H9 (cell line): ENCODE data around the gene NOLC1. TPM values are rescaled to one million over a fixed set of nuclear protein-coding genes. Genes with fewer than 3 reads are reported as not detected.

ENCODE experiments used
- DNase-seq: peaks from one replicate; pipeline ENCODE4 v3.0.0-alpha.2; 2017
- H2AFZ ChIP-seq: one replicate; pipeline ENCODE4 v1.6.1; 2013; ENCODE audit warnings: mild to moderate bottlenecking, low read length, control low read depth, moderate library complexity
- H2AK5ac ChIP-seq: 2 replicates; pipeline ENCODE4 v1.6.1; 2013; ENCODE audit warnings: low read length, control low read depth, mixed read lengths; ENCODE audit not compliant: insufficient read length
- H2BK120ac ChIP-seq: one replicate; pipeline ENCODE4 v1.6.1; 2013; ENCODE audit warnings: low read depth, mild to moderate bottlenecking, low read length, control low read depth, inconsistent platforms; ENCODE audit not compliant: poor library complexity, severe bottlenecking
- H2BK12ac ChIP-seq: 2 replicates; pipeline ENCODE4 v1.6.1; 2013; ENCODE audit warnings: low read length, control low read depth, mixed read lengths, low read depth; ENCODE audit not compliant: insufficient read length
- H2BK15ac ChIP-seq: 2 replicates; pipeline ENCODE4 v1.6.1; 2013; ENCODE audit warnings: low read depth, low read length, control low read depth
- H2BK20ac ChIP-seq: one replicate; pipeline ENCODE4 v1.6.1; 2013; ENCODE audit warnings: low read depth, mild to moderate bottlenecking, low read length, control low read depth, inconsistent platforms; ENCODE audit not compliant: poor library complexity, severe bottlenecking
- H2BK5ac ChIP-seq: 2 replicates; pipeline ENCODE4 v1.6.1; 2013; ENCODE audit warnings: low read length, control low read depth, mixed read lengths; ENCODE audit not compliant: insufficient read length
- H3K14ac ChIP-seq: 2 replicates; pipeline ENCODE4 v1.6.1; 2013; ENCODE audit warnings: low read length, control low read depth; ENCODE audit not compliant: insufficient read depth
- H3K18ac ChIP-seq: 2 replicates; pipeline ENCODE4 v1.6.1; 2013; ENCODE audit warnings: low read depth, mild to moderate bottlenecking, mixed read lengths, low read length, control low read depth; ENCODE audit not compliant: insufficient read length
- H3K23ac ChIP-seq: 2 replicates; pipeline ENCODE4 v1.6.1; 2013; ENCODE audit warnings: low read length, control low read depth, mixed read lengths, low read depth; ENCODE audit not compliant: insufficient read length
- H3K23me2 ChIP-seq: 2 replicates; pipeline ENCODE4 v1.6.1; 2013; ENCODE audit warnings: low read depth, mild to moderate bottlenecking, mixed read lengths, low read length, control low read depth; ENCODE audit not compliant: insufficient read length, poor library complexity, severe bottlenecking
- H3K27ac ChIP-seq: 2 replicates; pipeline ENCODE4 v1.5.1; 2013; ENCODE audit warnings: low read length, control low read depth, mixed read lengths, low read depth; ENCODE audit not compliant: insufficient read length
- H3K27me3 ChIP-seq: 2 replicates; pipeline ENCODE4 v1.6.1; 2013; ENCODE audit warnings: low read length, control low read depth, inconsistent platforms; ENCODE audit not compliant: insufficient read depth
- H3K4ac ChIP-seq: 2 replicates; pipeline ENCODE4 v1.6.1; 2013; ENCODE audit warnings: low read depth, mild to moderate bottlenecking, control low read depth, inconsistent platforms, low read length, moderate library complexity
- H3K4me1 ChIP-seq: 2 replicates; pipeline ENCODE4 v1.6.1; 2013; ENCODE audit warnings: low read length, control low read depth, inconsistent platforms; ENCODE audit not compliant: insufficient read depth
- H3K4me2 ChIP-seq: 2 replicates; pipeline ENCODE4 v1.6.1; 2013; ENCODE audit warnings: low read length, control low read depth, mixed read lengths; ENCODE audit not compliant: insufficient read length, insufficient read depth
- H3K56ac ChIP-seq: 2 replicates; pipeline ENCODE4 v1.6.1; 2013; ENCODE audit warnings: low read depth, mild to moderate bottlenecking, mixed read lengths, low read length, control low read depth; ENCODE audit not compliant: insufficient read length
- H3K79me1 ChIP-seq: 2 replicates; pipeline ENCODE4 v1.6.1; 2013; ENCODE audit warnings: low read depth, mild to moderate bottlenecking, moderate library complexity, low read length, control low read depth, inconsistent platforms; ENCODE audit not compliant: insufficient read depth, poor library complexity, severe bottlenecking
- H3K79me2 ChIP-seq: 2 replicates; pipeline ENCODE4 v1.6.1; 2013; ENCODE audit warnings: low read length, control low read depth, inconsistent platforms; ENCODE audit not compliant: insufficient read depth
- H3K9ac ChIP-seq: 2 replicates; pipeline ENCODE4 v1.6.1; 2013; ENCODE audit warnings: low read length, control low read depth, mixed read lengths; ENCODE audit not compliant: insufficient read length; ENCODE audit errors: extremely low read depth
- H3K9me3 ChIP-seq: one replicate; pipeline ENCODE4 v1.6.1; 2013; ENCODE audit warnings: low read depth, low read length, inconsistent platforms; ENCODE audit not compliant: control insufficient read depth
- H3T11ph ChIP-seq: one replicate; pipeline ENCODE4 v1.6.1; 2013; ENCODE audit warnings: mild to moderate bottlenecking, low read length, control low read depth, inconsistent platforms
- H4K20me1 ChIP-seq: one replicate; pipeline ENCODE4 v1.6.1; 2013; ENCODE audit not compliant: control insufficient read depth, insufficient read length, insufficient read depth
- H4K5ac ChIP-seq: 2 replicates; pipeline ENCODE4 v1.6.1; 2013; ENCODE audit warnings: low read depth, mild to moderate bottlenecking, mixed read lengths, low read length, control low read depth; ENCODE audit not compliant: insufficient read length
- H4K8ac ChIP-seq: replicated peaks from 2 replicates; pipeline ENCODE4 v1.6.1; 2013; ENCODE audit warnings: low read length, control low read depth, mixed read lengths, low read depth; ENCODE audit not compliant: insufficient read length
- H4K91ac ChIP-seq: 2 replicates; pipeline ENCODE4 v1.6.1; 2013; ENCODE audit warnings: low read depth, mild to moderate bottlenecking, moderate library complexity, mixed read lengths, low read length, control low read depth; ENCODE audit not compliant: insufficient read length
- H3K27ac Mint-ChIP-seq, 3 experiments: 2 replicates in 2 of 3; 3 replicates in 1 of 3; pipeline ENCODE4 v1.8.0; 2020 to 2021; ENCODE audit warnings: mixed read lengths in 3 of 3, mild to moderate bottlenecking in 1 of 3, moderate library complexity in 1 of 3
- H3K27me3 Mint-ChIP-seq: 2 replicates; pipeline ENCODE4 v1.8.0; 2021; ENCODE audit warnings: low read depth, mild to moderate bottlenecking, moderate library complexity, mixed read lengths
- H3K36me3 Mint-ChIP-seq, 3 experiments: 2 replicates in 2 of 3; 3 replicates in 1 of 3; pipeline ENCODE4 v1.8.0; 2020 to 2021; ENCODE audit warnings: low read depth in 3 of 3, mixed read lengths in 3 of 3; ENCODE audit not compliant: insufficient read depth in 1 of 3
- H3K4me1 Mint-ChIP-seq, 2 experiments: 2 replicates each; pipeline ENCODE4 v1.8.0; 2020; ENCODE audit warnings: mixed read lengths in 2 of 2
- H3K4me3 Mint-ChIP-seq, 2 experiments: 2 replicates in 1 of 2; 3 replicates in 1 of 2; pipeline ENCODE4 v1.8.0; 2020 to 2021; ENCODE audit warnings: mild to moderate bottlenecking in 2 of 2, mixed read lengths in 2 of 2, moderate library complexity in 1 of 2
- H3K9me3 Mint-ChIP-seq, 2 experiments: 2 replicates in 1 of 2; 3 replicates in 1 of 2; pipeline ENCODE4 v1.8.0; 2020; ENCODE audit warnings: mild to moderate bottlenecking in 2 of 2, mixed read lengths in 2 of 2, moderate library complexity in 1 of 2
- CTCF ChIP-seq: fragments of 200-600 bp; sonication (generic); conservative IDR thresholded peaks from 3 replicates; pipeline ENCODE4 v1.8.0; 2021; ENCODE audit warnings: antibody characterized with exemption, mild to moderate bottlenecking
- WGBS: extraction: QIAGEN DNeasy Blood & Tissue Kit; methylation state at CpG from one replicate; pipeline ENCODE4 v1.1.7; 2013; ENCODE audit warnings: missing lambda C conversion rate, low lambda C conversion rate, mixed read lengths; ENCODE audit not compliant: insufficient read length; ENCODE audit errors: extremely low coverage; 5-methylcytosine and 5-hydroxymethylcytosine counted together
- total RNA-seq: library from RNA; stranded (reverse); gene quantifications from 2 replicates; pipeline ENCODE4 v1.2.1, GENCODE V29; 2021

Gene NOLC1
- total RNA-seq, 1 experiment from 2014 or later = 171 TPM

GRCh38 chr10:102191956-102192355 lies 39.8 kb downstream of the NOLC1 start:
- Histone ChIP-seq H4K5ac (no peak overlapping the region), H3K14ac (no peak overlapping the region), H3K4me1 (no peaks in the 10 kb centered on the region), H3K9me3 (peaks cover 18% of the 10 kb centered on the region), H3K4me2 (no peak overlapping the region), H4K20me1 (no peaks in the 10 kb centered on the region), H3K27me3 (no peaks in the 10 kb centered on the region), H3K27ac (no peak overlapping the region), H2AK5ac (no peak overlapping the region), H4K91ac (no peak overlapping the region), H2BK5ac (no peak overlapping the region), H2AFZ (no peak overlapping the region), H2BK15ac (no peak overlapping the region), H2BK20ac (no peak overlapping the region), H3K79me2 (no peaks in the 10 kb centered on the region), H3K79me1 (no peaks in the 10 kb centered on the region), H3K23me2 (no peaks in the 10 kb centered on the region), H3T11ph (no peak overlapping the region), H3K56ac (no peak overlapping the region), H3K9ac (no peak overlapping the region), H3K23ac (no peak overlapping the region), H2BK120ac (no peak overlapping the region), H2BK12ac (no peak overlapping the region), H4K8ac (no peak overlapping the region), H3K18ac (no peak overlapping the region), H3K4ac (no peak overlapping the region)
- TF ChIP-seq CTCF = no peak
- H3K9me3 Mint-ChIP-seq = peaks cover 40 to 55% of the 10 kb centered on the region in 2 experiments
- H3K27ac Mint-ChIP-seq = no peak overlapping the region
- H3K4me1 Mint-ChIP-seq = no peaks in the 10 kb centered on the region
- peaks cover 0 to 11% (median 4%) of the 10 kb centered on the region in 3 experiments; a peak in 4 of 7 replicates for H3K36me3 Mint-ChIP-seq
- H3K27me3 Mint-ChIP-seq = peaks cover 33% of the 10 kb centered on the region
- no peak overlapping the region for H3K4me3 Mint-ChIP-seq
- DNase-seq = no peak
- no CpG with 5 or more reads among the region's 7 CpGs for WGBS
